Measurements from ENCODE around the gene CD244. TPM values are rescaled to one million over a fixed set of nuclear protein-coding genes. Genes with fewer than 3 reads are reported as not detected.

CD244 gene
- total RNA-seq, 2 experiments from 2014 or later = not detected

GRCh38 chr1:160797861-160798273 lies 64.8 kb downstream of the CD244 start:
- BruUV-seq (replicated peaks) = no TSS peak
- Histone ChIP-seq H4K20me1 (ENCODE audit: insufficient read depth, low read length) (no peaks in the 10 kb centered on the region), H3K9me3 (ENCODE audit: low read length) (peaks cover 8% of the 10 kb centered on the region; the same call in 1 of the 2 replicates), H3K4me1 (ENCODE audit: insufficient read depth, low read length, poor library complexity, severe bottlenecking) (peaks cover 57% of the 10 kb centered on the region), H3K4me2 (ENCODE audit: low read length) (peak overlapping the region; percentile 88), H3K9me2 (ENCODE audit: insufficient read depth, low read length) (no peaks in the 10 kb centered on the region), H3K4me3 (ENCODE audit: low read depth, low read length, poor library complexity, severe bottlenecking) (peak overlapping the region; percentile 76), H2AFZ (ENCODE audit: low read length) (no peak overlapping the region), H3K79me2 (ENCODE audit: insufficient read depth, low read depth, low read length) (peaks cover 57% of the 10 kb centered on the region), H3K27ac (ENCODE audit: low read depth, low read length, poor library complexity, severe bottlenecking) (peak overlapping the region; percentile 82), H3K36me3 (ENCODE audit: insufficient read depth, low read length) (peaks cover 20% of the 10 kb centered on the region)
- no peak for TF ChIP-seq EZH2phosphoT487 (IDR thresholded peaks at IDR 0.05; ENCODE audit: borderline replicate concordance, low read depth, low read length)
- TF ChIP-seq CTCF (conservative IDR thresholded peaks at IDR 0.05; ENCODE audit: low read length) = no peak
- POLR2A ChIA-PET = interaction anchor here (0.6 to 5.1 kb wide), 14 partner anchors 8 to 247 kb away, joined by 3 to 32 read pairs (median 4); partner anchors contain the start of gene CD48
- intact Hi-C loops (cut with micrococcal nuclease; ENCODE audit: unreplicated experiment) = loop anchor here (5.0 kb wide), 1 partner anchor 176 kb away; no protein-coding TSS in a partner anchor
- DNase-seq (ENCODE audit: low spot score) = peak; percentile 80
- CTCF ChIA-PET (ENCODE audit: unreplicated experiment) = interaction anchor here (1.0 kb wide), 3 partner anchors 16 to 39 kb away, joined by 3 read pairs; no protein-coding TSS in a partner anchor

- POLR2A ChIA-PET = interaction anchor here (0.6 to 5.1 kb wide), 13 partner anchors 9 to 525 kb away, joined by 3 to 32 read pairs (median 4); partner anchors contain the start of gene CD48
- H3K36me3 ChIP-seq (ENCODE audit: insufficient read depth, low read length) = peaks cover 15% of the 10 kb centered on the region
- peaks cover 8% of the 10 kb centered on the region; the same call in 1 of the 2 replicates for H3K9me3 ChIP-seq (ENCODE audit: low read length)
- CTCF ChIA-PET (ENCODE audit: unreplicated experiment) = interaction anchor here (0.5 to 1.1 kb wide), 2 partner anchors 40 to 223 kb away, joined by 3 read pairs; no protein-coding TSS in a partner anchor
- peaks cover 57% of the 10 kb centered on the region for H3K4me1 ChIP-seq (ENCODE audit: insufficient read depth, low read length, poor library complexity, severe bottlenecking)
- peak overlapping the region; percentile 88 for H3K4me2 ChIP-seq (ENCODE audit: low read length)
- no peaks in the 10 kb centered on the region for H4K20me1 ChIP-seq (ENCODE audit: insufficient read depth, low read length)
- peaks cover 57% of the 10 kb centered on the region for H3K79me2 ChIP-seq (ENCODE audit: insufficient read depth, low read depth, low read length)
- intact Hi-C loops (cut with micrococcal nuclease; ENCODE audit: unreplicated experiment) = loop anchor here (5.0 kb wide), 1 partner anchor 175 kb away; no protein-coding TSS in a partner anchor
- peak; percentile 28 for DNase-seq (ENCODE audit: low spot score)
- no peaks in the 10 kb centered on the region for H3K9me2 ChIP-seq (ENCODE audit: insufficient read depth, low read length)
- BruUV-seq (replicated peaks) = no TSS peak
- H3K27ac ChIP-seq (ENCODE audit: low read depth, low read length, poor library complexity, severe bottlenecking) = peak overlapping the region; percentile 82
- peak overlapping the region; percentile 76 for H3K4me3 ChIP-seq (ENCODE audit: low read depth, low read length, poor library complexity, severe bottlenecking)
- no peak for TF ChIP-seq EZH2phosphoT487 (IDR thresholded peaks at IDR 0.05; ENCODE audit: borderline replicate concordance, low read depth, low read length)
- TF ChIP-seq CTCF (conservative IDR thresholded peaks at IDR 0.05; ENCODE audit: low read length) = no peak
- H2AFZ ChIP-seq (ENCODE audit: low read length) = no peak overlapping the region; the same call in 1 of the 2 replicates
Measured at GRCh38 chr1:160797271-160797709, 65.4 kb downstream of the CD244 start.
